Activated CD4-positive, alpha-beta T cell treated with anti-CD3 and anti-CD28 coated beads, Interleukin-2, Interleukin-4, amounts not matched to agents 100 ng/mL and 50 ng/mL, durations not matched to agents 16 hours and 8 hours (primary cell): ENCODE measurements around the gene PIEZO2.
A peak's percentile ranks its signal among the peaks of the same experiment; 100 is the strongest.
"Not testable (repeated sequence)": the region's sequence is repeated elsewhere in the genome, so short reads cannot be mapped to it uniquely, and the experiment has no call there.

ENCODE experiments used
- DNase-seq: peaks from one replicate; pipeline ENCODE4 v3.0.0-alpha.2; 2020; ENCODE audit warnings: low spot score

Gene PIEZO2

DNA sequence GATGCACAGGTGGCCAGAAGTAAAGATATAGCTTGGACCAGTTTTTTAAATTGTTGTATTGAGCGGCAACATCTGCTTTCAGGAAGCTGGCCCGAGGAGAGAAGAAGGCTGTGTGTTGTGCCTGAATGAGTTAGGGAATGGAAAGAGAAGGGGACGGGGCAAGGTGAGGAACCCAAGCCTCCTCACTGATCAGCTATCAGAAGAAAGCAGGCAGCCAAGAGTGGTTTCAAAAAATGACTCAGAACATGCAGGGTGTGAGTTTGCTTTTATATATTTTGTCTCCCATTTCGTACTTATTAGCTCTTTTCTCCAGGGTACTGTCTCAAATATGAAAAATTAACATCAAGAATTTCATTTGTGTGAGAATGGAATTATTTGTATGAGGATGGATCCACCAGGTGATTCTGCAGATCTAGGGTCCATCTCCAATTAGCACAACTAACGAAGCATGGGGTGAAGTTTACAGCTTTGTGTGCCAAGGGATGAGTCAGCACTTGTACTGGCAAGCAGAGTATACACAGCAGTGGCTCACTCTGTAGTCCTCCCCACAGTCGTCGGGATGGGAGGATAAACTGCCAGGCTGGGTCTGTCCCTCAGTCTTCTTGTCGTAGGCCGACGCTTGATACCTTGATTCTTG, 175.7 kb downstream of the PIEZO2 start:
- no peak for DNase-seq

DNA sequence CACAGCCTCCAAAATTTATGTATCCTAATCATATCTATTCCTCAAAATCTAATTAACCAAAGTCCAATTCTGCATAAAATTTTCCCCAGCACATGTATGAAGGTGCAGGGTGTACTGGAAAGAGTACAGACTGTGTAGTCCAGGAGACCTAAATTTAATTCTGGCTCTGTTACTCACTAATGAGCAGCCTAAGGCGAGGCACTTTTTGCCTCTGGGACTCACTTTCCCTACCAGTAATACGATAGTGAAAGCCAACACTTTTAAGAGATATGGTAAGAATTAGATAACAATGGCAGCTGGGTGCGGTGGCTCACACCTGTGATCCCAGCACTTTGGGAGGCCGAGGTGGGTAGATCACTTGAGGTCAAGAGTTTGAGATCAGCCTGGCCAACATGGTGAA, 177.7 kb downstream of the PIEZO2 start:
- DNase-seq: no peak

DNA sequence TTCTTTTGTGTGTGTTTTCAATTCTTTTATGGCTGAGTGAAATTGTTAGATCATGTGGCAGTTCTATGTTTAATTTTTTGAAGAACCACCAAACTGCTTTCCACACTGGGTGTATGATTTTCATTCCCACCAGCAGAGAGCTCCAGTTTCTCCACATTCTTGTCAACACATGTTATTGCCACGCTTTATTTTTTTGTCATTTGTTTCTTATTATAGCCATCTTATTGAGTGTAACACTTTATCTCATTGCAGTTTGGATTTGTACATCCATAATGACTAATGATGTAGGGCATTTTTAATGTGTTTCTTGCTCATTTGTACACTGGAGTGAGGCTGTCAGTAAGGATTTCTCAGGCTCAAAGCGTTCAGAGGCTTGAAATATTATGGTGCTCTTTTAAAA, 184.2 kb downstream of the PIEZO2 start:
- no peak for DNase-seq

DNA sequence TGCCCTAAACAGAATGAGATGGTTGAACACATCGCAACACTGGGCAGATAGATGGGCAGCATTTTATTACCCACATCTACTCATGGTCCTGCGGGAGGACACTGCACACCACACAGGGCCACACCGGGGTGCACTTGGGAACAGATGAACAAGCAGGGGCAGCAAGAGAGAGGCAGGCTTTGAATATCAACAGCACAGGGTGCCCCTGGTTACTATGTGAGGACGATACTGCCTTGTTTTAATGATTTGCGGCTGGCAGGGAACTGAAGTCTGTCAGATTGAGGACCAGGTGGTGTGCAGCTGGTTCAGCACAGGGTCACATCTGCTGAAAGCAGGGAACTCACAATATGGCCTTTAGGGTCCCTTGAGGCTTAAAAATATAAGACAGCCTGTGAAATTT, 195.7 kb downstream of the PIEZO2 start:
- no peak for DNase-seq

DNA sequence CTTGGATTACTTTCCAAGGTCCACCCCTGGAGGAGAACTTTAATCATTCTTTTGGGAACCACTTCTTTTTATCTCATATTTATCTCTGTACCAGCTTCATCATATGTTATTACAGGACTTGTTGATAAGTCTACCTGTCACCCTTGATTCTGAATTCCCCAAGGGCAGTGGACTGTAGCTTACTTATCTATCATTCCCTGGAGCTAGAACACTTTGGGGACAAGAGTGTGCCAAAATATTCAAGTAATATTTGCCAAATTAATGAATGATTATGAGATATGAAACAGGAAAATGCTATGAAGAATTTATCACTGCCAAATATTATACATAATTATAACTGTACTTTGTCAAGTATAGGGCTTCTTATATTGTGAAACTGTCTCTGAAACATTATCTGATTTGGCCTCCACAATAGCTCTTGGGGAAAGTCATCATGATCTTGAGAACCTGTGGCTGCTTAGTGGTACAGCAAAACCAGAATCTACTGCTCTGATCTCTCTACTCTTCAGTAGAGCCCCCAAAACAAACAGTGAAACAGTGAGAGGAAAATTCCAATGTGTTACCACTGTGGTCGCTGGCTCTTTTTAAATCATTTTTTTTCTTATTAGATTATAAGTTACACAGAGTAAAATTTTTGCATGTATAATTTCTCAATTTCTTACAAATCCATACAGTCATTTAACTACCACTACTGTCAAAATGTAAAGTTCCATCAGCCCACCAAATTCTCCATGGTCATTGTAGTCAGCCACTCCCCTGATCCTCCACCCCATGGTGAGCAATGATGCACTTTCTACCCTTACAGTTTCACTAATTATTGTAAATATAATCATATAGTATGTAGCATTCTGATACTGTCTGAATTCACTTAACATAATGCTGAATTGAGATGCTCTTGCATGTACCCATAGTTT, 197.5 kb downstream of the PIEZO2 start:
- DNase-seq: no peak

DNA sequence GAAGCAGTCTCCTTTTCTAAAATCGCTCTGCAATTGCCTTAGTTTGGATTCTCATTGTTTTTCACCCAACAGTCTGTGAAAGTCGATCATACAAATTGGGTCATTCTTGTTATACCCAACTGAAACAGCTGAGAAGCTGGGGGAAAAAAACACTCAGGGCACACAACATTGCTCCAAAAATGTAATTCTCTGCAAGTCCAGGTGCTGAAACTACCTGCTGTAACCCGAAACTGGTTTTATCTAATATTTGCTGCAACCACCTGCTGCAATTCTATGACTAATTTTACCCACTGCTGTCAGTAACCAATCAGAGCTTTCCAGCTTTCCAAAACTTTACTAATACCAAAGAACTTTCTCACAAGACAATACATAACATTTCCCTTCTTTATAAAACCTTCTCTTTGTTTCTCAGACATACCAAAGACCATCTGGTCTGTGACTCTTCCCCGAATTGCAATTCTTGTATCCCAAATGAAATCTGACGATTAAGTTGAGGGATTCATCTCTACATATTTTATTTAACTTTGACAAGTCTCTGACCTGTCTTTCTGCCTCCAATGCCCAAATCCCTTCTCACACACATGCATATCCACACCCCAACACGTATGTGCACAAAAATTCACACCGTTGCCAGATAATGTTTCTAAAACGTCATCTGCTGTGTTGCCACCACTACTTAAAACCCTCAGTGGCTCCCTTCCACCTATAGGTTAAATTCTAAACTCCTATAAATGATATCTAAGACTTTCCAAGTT, 198.3 kb downstream of the PIEZO2 start:
- DNase-seq: no peak

DNA sequence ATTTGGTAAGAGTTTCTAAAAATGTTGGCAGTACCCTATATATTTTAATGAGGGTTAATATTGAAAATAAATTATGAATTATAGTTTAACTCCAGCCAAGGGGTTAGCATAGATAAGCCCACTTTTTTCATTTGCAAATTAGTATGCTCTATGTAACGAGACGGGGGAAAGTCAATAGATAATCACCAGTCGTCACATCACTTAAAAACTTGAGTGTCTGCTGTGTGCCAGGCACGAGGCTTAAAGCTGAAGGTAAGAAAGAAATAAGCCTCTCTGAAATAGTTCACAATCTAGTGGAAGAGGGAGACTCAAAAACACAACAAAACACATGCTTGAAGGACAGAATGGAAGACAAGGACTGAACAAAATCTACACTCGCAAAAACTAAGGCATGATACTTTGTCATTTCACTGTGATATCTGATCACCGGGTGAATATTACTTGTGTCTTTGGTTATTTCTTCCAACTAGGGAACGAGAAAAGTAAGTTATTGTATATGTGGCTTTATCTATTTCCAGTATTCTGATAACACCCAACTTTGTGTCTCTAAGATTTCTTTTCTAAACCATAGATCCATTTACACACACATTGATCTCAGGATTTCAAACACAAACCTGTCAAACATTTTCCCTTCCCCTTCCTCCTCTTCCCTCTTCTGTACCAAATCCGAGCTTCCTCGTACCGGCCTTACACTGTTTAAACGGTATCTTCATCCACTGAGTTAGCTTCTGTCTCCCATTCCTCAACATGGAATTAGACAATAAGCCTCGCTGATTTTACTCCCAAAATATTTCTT, 199.1 kb downstream of the PIEZO2 start:
- DNase-seq: no peak

DNA sequence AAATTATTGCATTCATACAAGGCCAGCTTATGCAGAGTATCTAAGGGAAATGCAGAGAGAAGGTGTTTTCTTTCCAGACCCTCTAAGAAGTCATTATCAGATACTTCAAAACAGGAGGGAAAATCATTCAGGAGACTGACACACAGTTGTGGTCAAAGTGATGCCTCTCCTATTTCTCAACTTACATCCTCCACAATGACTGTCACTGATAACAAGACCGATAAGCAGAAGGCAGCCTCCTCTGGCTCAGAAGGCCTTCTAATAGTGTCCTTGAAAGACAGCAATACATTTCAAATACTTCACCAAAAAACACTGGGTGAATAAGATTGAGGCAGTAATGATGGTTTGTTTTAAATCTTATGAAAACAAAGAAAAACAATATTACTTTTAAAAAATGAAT, 199.7 kb downstream of the PIEZO2 start:
- DNase-seq: no peak

DNA sequence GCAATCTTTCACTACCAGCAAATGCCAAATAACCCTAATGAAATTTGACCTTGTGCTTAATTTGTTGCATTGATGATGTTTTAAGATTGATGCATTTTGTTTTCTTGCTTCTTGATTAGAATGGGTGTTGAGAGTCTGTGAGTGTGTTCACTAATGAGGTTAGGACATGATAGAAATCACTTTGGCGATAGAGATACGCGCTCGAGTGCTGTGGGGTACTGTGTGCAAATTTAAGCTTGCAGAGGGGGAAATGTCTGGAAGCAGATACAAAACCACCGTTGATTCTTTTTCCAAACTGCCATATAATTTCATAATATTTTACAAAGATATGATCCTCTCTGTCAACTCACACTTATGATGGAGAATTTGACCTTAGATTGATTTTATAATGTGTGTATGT, 200.9 kb downstream of the PIEZO2 start:
- no peak for DNase-seq

DNA sequence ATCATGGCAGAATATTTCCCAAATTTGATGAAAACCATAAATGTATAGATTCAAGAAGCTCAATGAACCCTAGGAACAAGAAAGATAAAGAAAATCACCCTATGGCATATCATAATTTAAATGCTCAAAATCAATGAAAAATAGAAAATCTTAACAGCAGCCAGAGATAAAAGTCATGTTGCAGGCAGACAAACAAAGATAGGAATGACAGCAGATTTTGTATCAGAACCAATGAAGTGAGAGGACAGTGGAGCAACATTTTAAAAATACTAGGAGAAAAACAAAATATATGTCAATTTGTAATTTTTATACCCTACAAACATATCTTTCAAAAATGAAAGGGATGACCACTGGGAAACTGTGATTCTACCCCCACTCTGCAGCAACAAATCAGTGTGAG, 203.3 kb downstream of the PIEZO2 start:
- no peak for DNase-seq

DNA sequence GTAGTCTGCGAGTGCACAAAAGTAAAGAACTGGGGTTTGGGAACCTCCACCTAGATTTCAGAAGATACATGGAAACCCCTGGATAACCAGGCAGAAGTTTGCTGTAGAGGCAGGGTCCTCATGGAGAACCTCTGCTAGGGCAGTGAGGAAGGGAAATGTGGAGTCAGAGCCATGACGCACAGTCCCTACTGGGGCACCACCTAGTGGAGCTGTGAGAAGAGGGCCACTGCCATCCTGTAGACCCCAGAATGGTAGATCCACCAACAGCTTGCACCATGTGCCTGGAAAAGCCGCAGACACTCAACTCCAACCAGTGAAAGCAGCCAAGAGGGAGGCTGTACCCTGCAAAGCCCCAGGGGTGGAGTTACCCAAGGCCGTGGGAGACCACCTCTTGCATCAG, 206.4 kb downstream of the PIEZO2 start:
- no peak for DNase-seq

DNA sequence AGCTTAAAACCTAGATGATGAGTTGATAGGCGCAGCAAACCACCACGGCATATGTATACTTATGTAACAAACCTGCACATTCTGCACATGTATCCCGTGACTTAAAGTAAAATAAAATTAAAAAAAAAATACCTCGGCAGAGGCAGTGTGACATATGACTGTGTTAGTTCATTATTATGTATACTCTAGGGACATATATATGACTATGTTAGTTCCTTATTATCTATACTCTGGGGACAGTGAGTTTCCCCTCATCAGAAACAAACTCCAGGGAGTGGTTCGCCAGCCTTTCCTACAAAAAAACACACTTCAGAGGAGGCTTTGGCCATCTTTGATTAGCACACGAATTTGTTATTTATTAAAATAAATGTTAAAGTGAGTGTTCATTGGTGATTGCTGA, 209.5 kb downstream of the PIEZO2 start:
- no peak for DNase-seq

DNA sequence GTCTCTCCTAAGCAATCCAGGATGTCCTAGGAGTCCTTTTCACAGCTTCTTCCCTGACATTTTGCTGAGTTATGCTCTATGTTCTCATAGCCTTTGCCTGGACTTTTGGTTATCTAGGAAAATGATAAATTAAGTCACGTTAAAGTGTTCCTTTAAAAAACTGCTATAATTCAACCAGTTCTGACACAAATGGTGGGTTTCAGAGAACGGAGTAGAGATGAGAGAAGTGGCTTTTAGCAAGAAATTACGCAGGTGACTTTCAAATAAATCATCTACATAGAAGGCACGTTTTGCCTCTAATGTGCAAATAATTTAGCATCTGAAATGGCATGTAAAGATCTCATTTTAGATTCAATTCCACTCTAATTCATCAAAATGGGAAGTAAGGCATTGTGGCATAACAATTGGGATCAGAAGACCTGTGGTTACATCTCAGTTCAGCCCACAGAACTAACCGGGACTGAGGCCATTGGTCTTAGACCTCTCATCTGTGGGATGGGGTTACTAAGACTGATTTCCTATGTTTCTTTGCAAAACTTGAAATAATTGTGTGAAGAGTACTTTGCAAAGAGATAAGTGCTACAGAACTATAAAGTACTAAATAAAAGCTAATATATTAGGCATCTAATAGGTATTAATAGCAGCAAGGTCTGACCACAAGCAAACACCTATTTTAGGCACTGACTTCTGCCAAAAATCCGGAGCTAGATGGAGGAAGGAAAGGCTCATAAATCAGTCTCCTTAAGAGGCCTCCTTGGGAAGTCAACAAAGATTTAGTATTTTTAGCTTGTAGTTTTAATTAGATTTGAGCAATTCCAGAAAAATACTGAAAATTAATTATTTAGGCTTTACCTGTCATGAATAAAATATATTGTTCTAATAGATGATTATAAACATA, 211.4 kb downstream of the PIEZO2 start:
- no peak for DNase-seq

DNA sequence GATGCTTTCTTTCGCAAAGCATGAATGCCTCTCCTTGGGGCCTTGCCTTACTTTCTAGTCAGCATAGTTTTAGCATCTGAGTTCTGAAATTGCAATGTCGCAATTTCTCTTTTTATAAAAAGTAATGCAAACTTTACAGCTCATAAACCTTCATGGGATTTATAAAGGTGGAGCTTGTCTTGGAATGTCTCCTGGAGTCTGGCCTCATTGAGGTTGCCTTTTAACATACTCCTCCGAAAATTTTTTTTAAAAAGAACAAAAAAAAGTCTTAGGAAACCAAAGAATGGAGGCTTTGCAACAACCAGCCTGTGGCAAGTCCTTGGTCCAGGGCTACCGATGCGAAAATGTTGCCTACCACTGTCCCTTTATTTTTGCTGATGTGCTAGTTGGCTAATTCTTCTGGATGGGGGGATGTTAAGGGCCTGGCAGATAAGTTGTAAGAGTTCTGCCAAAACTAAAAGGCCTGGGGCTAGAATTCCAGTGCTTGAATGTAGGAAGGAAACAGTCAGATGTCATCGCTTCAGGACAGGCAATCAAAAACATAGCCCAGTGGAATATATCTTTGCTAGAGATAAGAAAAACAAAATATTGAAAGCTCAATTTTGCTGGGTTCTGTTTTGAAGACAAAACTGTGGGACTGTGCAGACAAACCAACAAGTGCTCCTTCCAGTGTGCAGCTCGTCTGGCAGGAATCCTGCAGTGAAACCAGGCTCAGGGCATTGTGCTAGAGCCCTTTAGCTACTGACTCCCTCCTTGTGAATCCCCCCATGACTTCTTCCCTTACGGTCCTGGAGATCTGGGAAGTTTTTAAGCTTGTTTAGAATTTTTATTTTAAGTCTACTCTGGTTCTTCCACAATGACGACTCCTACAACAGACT, 213.0 kb downstream of the PIEZO2 start:
- no peak for DNase-seq

DNA sequence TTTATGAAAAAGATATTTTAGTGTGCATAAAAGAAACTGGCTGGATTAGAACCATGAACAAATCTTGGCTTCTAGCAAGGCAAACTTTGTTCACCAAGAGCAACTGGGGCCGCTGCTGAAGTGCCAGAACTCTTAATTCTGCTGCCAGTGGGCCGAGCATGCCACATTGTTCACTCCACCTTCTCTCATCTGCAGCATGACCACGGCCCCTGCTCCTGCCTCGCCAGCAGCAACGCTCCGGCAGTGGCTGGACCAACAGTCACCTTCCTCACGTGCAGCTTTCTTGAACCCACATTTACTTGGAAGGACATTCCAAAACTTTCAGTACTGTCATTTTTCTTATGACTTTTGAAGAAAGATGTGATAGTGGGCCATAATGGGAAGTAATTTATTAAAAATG, 213.8 kb downstream of the PIEZO2 start:
- DNase-seq: no peak

DNA sequence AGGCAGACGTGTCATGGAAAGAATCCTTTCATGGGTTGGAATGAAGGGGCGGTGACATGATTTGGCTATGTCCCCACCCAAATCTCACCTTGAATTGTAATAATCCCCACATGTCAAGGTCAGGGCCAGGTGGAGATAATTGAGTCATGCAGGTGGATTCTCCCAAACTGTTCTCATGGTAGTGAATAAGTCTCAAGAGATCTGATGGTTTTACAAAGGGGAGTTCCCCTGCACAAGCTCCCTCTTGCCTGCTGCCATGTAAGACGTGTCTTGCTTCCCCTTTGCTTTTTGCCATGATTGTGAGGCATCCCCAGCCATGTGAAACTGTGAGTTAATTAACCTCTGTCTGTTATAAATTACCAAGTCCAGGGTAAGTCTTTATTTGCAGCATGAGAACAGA, 215.7 kb downstream of the PIEZO2 start:
- DNase-seq: not testable (repeated sequence)

DNA sequence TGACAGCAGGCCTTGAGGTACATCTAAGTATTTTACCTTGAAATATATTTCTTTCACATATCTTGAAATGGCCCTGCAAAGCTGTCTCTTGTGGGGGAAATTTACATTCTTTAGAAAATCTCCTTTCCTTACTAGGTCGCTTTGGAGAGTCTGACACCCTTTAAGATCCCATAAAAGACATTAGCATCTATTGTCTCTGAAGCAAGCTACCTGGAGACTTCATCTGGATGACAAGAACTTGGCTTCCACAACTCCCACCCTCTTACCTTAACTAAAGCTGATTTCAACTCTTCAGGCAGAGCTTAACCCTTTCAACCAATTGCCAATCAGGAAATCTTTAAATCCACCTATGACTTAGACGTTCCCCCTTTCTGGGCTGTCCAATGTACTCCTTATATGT, 219.3 kb downstream of the PIEZO2 start:
- DNase-seq: no peak

DNA sequence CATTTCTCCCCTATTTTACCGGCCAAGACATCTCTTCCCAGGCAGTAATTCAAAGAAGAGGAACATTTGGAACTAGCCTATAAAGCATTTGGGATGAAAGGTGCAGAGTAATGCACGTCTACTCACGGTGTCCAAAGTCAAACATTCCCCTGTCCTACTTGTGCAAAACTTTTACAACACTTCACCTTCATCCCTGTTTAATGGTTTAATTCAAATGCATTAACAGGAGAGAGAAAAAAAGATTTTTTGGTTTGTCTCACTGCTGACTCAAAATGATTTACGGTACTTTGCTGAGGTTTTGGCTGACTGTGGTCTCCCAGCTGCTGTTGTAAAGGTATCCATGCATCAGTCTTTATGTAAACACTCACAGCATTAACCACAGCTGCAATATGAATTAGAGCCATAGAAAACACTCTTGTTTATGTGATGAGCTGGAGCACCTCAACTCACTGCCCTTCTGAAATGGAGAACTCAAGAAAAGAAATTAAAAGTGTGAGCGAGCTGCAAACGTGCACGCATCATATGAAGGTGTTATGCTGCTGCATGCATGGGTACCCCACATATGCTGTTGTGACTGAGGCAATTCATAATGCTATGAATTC, 220.5 kb downstream of the PIEZO2 start:
- DNase-seq: peak; percentile 6

DNA sequence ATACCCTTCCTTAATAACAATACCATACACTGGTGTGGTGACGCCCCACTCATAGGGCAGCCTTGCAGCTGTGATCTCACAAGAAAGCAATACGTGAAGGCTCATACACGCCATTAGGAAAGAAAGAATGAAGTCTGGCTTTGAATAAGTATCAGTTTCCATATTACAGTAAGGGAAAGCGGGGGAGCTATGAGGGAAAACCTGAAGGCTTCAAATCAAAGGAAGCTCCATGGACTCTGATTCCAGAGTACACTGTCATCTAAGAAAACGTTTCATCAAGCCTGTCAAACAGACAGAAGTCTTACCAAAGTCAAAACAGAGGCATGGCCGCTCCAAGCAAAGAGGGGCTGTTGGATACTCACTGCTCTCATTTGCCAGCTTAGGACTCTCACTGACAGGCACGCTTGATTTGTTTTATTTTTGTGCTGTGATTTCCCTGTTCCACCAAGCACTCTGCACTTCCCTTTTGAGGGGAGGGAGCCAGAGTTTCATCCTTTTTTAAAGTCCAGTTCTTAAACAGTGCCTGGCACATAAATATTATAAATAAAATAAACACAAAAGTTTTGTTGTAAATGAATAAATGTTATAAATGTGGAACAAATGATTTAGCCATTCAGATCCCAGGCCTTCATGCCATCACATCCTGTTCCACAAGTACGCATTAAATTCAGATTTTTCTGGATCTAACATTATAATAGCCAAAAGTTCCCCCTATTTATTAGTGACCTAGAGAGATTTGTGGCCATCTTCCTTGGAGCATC, 221.2 kb downstream of the PIEZO2 start:
- DNase-seq: no peak
